Stimulated activated CD8-positive, alpha-beta memory T cell treated with anti-CD3 and anti-CD28 coated beads, Interleukin-15, amount 100 ng/mL, for 4 hours (primary cell): ENCODE results near the gene CAPN5.
"Not testable (repeated sequence)": the region's sequence is repeated elsewhere in the genome, so short reads cannot be mapped to it uniquely, and the experiment has no call there.

Experiments
- DNase-seq, 2 donors: peaks; one replicate each; pipeline ENCODE4 v3.0.0-alpha.2; 2020; ENCODE audit warnings: low read depth in 2 of 2

Gene CAPN5

GRCh38 chr11:77042111-77042726 lies 24.6 kb upstream of the CAPN5 start:
- DNase-seq: no peak

GRCh38 chr11:77044356-77044755 lies 22.4 kb upstream of the CAPN5 start:
- no peak for DNase-seq

GRCh38 chr11:77044886-77045285 lies 21.9 kb upstream of the CAPN5 start:
- DNase-seq: no peak

GRCh38 chr11:77046060-77046501 lies 20.7 kb upstream of the CAPN5 start:
- DNase-seq: no peak

- DNase-seq: peak in 1 of 2 donors; percentile 70
Measured at GRCh38 chr11:77047007-77047927, 19.5 kb upstream of the CAPN5 start.

GRCh38 chr11:77047928-77048446 lies 18.8 kb upstream of the CAPN5 start:
- DNase-seq: not testable (repeated sequence)

- no peak for DNase-seq
Measured at GRCh38 chr11:77049026-77049425, 17.7 kb upstream of the CAPN5 start.

- DNase-seq: no peak
Measured at GRCh38 chr11:77051511-77051910, 15.3 kb upstream of the CAPN5 start.

GRCh38 chr11:77052518-77052917 lies 14.3 kb upstream of the CAPN5 start:
- DNase-seq: no peak

- no peak for DNase-seq
Measured at GRCh38 chr11:77053217-77054015, 13.4 kb upstream of the CAPN5 start.

GRCh38 chr11:77054084-77054483 lies 12.7 kb upstream of the CAPN5 start:
- DNase-seq: no peak

GRCh38 chr11:77055101-77055561 lies 11.6 kb upstream of the CAPN5 start:
- DNase-seq: no peak

GRCh38 chr11:77055913-77056312 lies 10.9 kb upstream of the CAPN5 start:
- no peak for DNase-seq

GRCh38 chr11:77056814-77057402 lies 9.9 kb upstream of the CAPN5 start:
- DNase-seq: no peak

- DNase-seq: no peak
Measured at GRCh38 chr11:77057938-77058474, 8.8 kb upstream of the CAPN5 start.

- DNase-seq: no peak
Measured at GRCh38 chr11:77058900-77059299, 7.9 kb upstream of the CAPN5 start.

- no peak for DNase-seq
Measured at GRCh38 chr11:77059806-77060205, 7.0 kb upstream of the CAPN5 start.

- no peak for DNase-seq
Measured at GRCh38 chr11:77060234-77060633, 6.5 kb upstream of the CAPN5 start.

GRCh38 chr11:77061258-77061657 lies 5.5 kb upstream of the CAPN5 start:
- not testable (repeated sequence) for DNase-seq

GRCh38 chr11:77062924-77063323 lies 3.8 kb upstream of the CAPN5 start:
- DNase-seq: no peak

GRCh38 chr11:77063407-77063806 lies 3.4 kb upstream of the CAPN5 start:
- no peak for DNase-seq
